Neuronal stem cell (in vitro differentiated cells): ENCODE results near the gene SEMA4B.

Experiments
- DNase-seq: peaks from one replicate; pipeline ENCODE4 v3.0.0-alpha.2; 2013; ENCODE audit warnings: low spot score
- H2AFZ ChIP-seq: one replicate; pipeline ENCODE4 v1.6.1; 2013; ENCODE audit warnings: mild to moderate bottlenecking, low read length, inconsistent platforms
- H2AK5ac ChIP-seq: 2 replicates; pipeline ENCODE4 v1.6.1; 2013; ENCODE audit warnings: low read depth, mild to moderate bottlenecking, inconsistent platforms, low read length, moderate library complexity, mixed read lengths
- H2BK120ac ChIP-seq: 2 replicates; pipeline ENCODE4 v1.6.1; 2013; ENCODE audit warnings: low read depth, mild to moderate bottlenecking, inconsistent platforms, low read length, moderate library complexity, mixed read lengths
- H2BK12ac ChIP-seq: one replicate; pipeline ENCODE4 v1.6.1; 2013; ENCODE audit warnings: low read length, inconsistent platforms
- H2BK15ac ChIP-seq: 2 replicates; pipeline ENCODE4 v1.6.1; 2013; ENCODE audit warnings: mild to moderate bottlenecking, low read length, inconsistent platforms, mixed read lengths
- H2BK5ac ChIP-seq: one replicate; pipeline ENCODE4 v1.6.1; 2013; ENCODE audit warnings: inconsistent platforms, mild to moderate bottlenecking, low read length, moderate library complexity
- H3K14ac ChIP-seq: one replicate; pipeline ENCODE4 v1.6.1; 2013; ENCODE audit warnings: low read length, inconsistent platforms
- H3K18ac ChIP-seq: 2 replicates; pipeline ENCODE4 v1.6.1; 2013; ENCODE audit warnings: low read length, inconsistent platforms
- H3K23ac ChIP-seq: 2 replicates; pipeline ENCODE4 v1.6.1; 2013; ENCODE audit warnings: low read depth, mild to moderate bottlenecking, mixed read lengths, low read length, inconsistent platforms; ENCODE audit not compliant: poor library complexity
- H3K27ac ChIP-seq: replicated peaks from 3 replicates; pipeline ENCODE4 v1.5.1; 2013; ENCODE audit warnings: low read length, inconsistent platforms
- H3K27me3 ChIP-seq, 3 experiments: 2 replicates each; pipeline ENCODE4 v1.6.1; 2013; ENCODE audit warnings: low read length in 3 of 3, mild to moderate bottlenecking in 2 of 3, inconsistent platforms in 1 of 3, low read depth in 1 of 3, mixed read lengths in 1 of 3, moderate library complexity in 1 of 3; ENCODE audit not compliant: control insufficient read depth in 3 of 3, insufficient read depth in 3 of 3
- H3K36me3 ChIP-seq, 2 donors: replicated peaks in 1 of 2; 2 replicates each; pipeline ENCODE4 v1.6.1; 2013; ENCODE audit warnings: low read length in 2 of 2; ENCODE audit not compliant: control insufficient read depth in 2 of 2, insufficient read depth in 2 of 2
- H3K4ac ChIP-seq: 2 replicates; pipeline ENCODE4 v1.6.1; 2013; ENCODE audit warnings: inconsistent platforms, mild to moderate bottlenecking, low read length, moderate library complexity
- H3K4me1 ChIP-seq, 2 donors: 1 replicate in 1 of 2; 2 replicates in 1 of 2; pipeline ENCODE4 v1.6.1; 2013; ENCODE audit warnings: low read length in 2 of 2, low read depth in 1 of 2; ENCODE audit not compliant: control insufficient read depth in 2 of 2, insufficient read depth in 1 of 2
- H3K4me2 ChIP-seq: one replicate; pipeline ENCODE4 v1.6.1; 2013; ENCODE audit warnings: mild to moderate bottlenecking, low read length, inconsistent platforms; ENCODE audit not compliant: insufficient read depth, poor library complexity, severe bottlenecking
- H3K4me3 ChIP-seq, 2 donors: 2 replicates each; pipeline ENCODE4 v1.5.1; 2013; ENCODE audit warnings: low read length in 2 of 2, mild to moderate bottlenecking in 2 of 2, inconsistent platforms in 1 of 2, moderate library complexity in 1 of 2
- H3K79me1 ChIP-seq: one replicate; pipeline ENCODE4 v1.6.1; 2013; ENCODE audit warnings: low read depth, mild to moderate bottlenecking, inconsistent platforms, low read length, moderate library complexity
- H3K9ac ChIP-seq: one replicate; pipeline ENCODE4 v1.6.1; 2013; ENCODE audit warnings: mild to moderate bottlenecking, low read depth, low read length, inconsistent platforms; ENCODE audit not compliant: poor library complexity
- H3K9me3 ChIP-seq, 2 donors: replicated peaks in 1 of 2; 2 replicates each; pipeline versions ENCODE3 to v1.6.1; 2013; ENCODE audit warnings: low read length in 2 of 2, mild to moderate bottlenecking in 2 of 2, inconsistent platforms in 1 of 2, low read depth in 1 of 2, mixed read lengths in 1 of 2, moderate library complexity in 1 of 2; ENCODE audit not compliant: control insufficient read depth in 2 of 2, insufficient read depth in 1 of 2
- H4K8ac ChIP-seq: one replicate; pipeline ENCODE4 v1.6.1; 2013; ENCODE audit warnings: low read depth, mild to moderate bottlenecking, inconsistent platforms, low read length, moderate library complexity
- H4K91ac ChIP-seq: one replicate; pipeline ENCODE4 v1.6.1; 2013; ENCODE audit warnings: low read length, low read depth, mild to moderate bottlenecking, inconsistent platforms; ENCODE audit not compliant: poor library complexity
- WGBS, 2 donors: extraction: QIAGEN DNeasy Blood & Tissue Kit; methylation state at CpG; one replicate each; pipeline ENCODE4 v1.1.7; 2013; ENCODE audit warnings: missing lambda C conversion rate in 2 of 2, mixed read lengths in 1 of 2; ENCODE audit not compliant: insufficient read length in 2 of 2, insufficient replicate concordance in 1 of 2; ENCODE audit errors: extremely low coverage in 2 of 2; 5-methylcytosine and 5-hydroxymethylcytosine counted together

The SEMA4B gene

DNA sequence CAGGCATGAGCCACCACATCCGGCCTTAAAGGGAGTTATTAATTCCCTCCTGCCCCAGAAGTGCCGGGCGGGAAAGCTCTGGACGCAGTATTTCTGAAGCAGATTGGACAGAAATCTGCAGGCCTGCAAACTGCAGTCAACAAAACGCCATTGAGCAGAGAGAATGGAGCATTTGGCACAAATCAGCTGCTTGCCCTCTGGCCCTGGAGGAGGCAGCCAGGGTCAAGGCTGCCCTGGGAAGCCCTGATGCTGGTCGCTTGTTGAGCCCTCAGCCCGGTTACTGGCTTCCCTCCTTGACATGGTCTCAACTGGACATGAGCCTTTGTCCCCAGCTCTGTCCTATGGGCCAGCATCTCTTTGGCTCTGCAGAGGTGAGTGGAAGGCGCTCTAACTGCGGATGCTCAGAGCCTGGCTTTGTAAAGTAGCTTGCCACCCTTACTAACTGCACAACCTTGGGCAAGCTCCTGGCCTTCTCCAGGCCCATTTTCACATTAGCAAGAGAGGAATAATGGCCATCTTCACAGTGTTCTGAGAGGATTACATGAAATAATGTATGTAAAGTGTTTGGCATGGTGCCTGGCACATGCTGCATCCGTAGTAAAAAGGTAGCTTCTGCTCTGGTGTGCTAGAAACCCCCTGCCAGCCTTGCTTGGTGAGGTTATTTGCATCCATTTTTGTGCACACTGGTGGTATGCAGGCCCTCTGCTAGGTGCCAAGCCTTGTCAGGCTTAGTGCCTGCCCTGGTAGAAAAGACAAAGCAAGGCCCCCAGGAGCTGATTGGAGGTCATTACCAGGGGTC, 4.1 kb downstream of the SEMA4B start:
- H3K14ac ChIP-seq = no peak overlapping the region
- WGBS, 2 donors = no CpG with 5 or more reads among the region's 10 CpGs

DNA sequence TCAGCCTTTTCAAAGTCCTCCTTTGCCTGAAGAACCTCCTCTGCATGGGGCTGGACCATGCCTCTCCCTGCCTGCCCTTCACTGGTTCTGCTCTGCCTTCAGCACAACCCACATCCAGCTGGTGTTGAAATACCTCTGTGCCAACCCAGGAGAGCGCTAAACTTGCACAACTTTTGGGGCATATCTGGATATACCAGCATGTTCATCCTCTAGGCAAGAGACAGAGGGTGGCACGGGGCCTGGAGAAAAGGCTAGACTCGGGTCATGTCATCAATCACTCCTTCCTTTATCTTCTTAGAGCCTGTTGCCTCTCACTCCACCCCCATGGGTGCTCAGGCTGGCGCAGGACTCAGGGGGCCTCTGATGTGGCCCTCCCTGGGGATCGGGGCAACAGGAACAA, 4.8 kb downstream of the SEMA4B start:
- Histone ChIP-seq H2AK5ac (no peak overlapping the region), H2BK12ac (no peak overlapping the region), H2BK5ac (no peak overlapping the region), H3K9me3 (no peaks in the 10 kb centered on the region), H3K4me2 (no peak overlapping the region), H3K9ac (no peak overlapping the region), H3K23ac (no peak overlapping the region), H4K8ac (no peak overlapping the region), H2AFZ (no peak overlapping the region), H3K36me3 (peaks cover 0 to 44% of the 10 kb centered on the region in 2 donors), H2BK15ac (no peak overlapping the region), H3K14ac (no peak overlapping the region), H4K91ac (no peak overlapping the region), H3K4me1 (peaks cover 6 to 7% of the 10 kb centered on the region in 2 donors), H3K4me3 (no peak overlapping the region), H3K18ac (no peak overlapping the region), H3K79me1 (peaks cover 10% of the 10 kb centered on the region), H3K4ac (no peak overlapping the region), H2BK120ac (no peak overlapping the region), H3K27me3 (no peaks in the 10 kb centered on the region), H3K27ac (no peak overlapping the region)
- DNase-seq = no peak
- WGBS, 2 donors = no CpG with 5 or more reads among the region's 5 CpGs

More for the DNA sequence above, 4.1 kb downstream of the SEMA4B start:
- no peak for DNase-seq
- Histone ChIP-seq H2BK12ac (no peak overlapping the region), H4K91ac (no peak overlapping the region), H2BK5ac (no peak overlapping the region), H3K18ac (no peak overlapping the region), H3K23ac (no peak overlapping the region), H3K9ac (no peak overlapping the region), H2AK5ac (no peak overlapping the region), H3K4me3 (no peak overlapping the region), H3K4me1 (peaks cover 11% of the 10 kb centered on the region in 2 donors), H3K36me3 (peaks cover 0 to 37% of the 10 kb centered on the region in 2 donors), H3K9me3 (no peaks in the 10 kb centered on the region), H2AFZ (no peak overlapping the region), H2BK15ac (no peak overlapping the region), H3K27ac (no peak overlapping the region), H3K79me1 (peaks cover 7% of the 10 kb centered on the region), H4K8ac (no peak overlapping the region), H3K4me2 (no peak overlapping the region), H2BK120ac (no peak overlapping the region), H3K27me3 (no peaks in the 10 kb centered on the region), H3K4ac (no peak overlapping the region)

DNA sequence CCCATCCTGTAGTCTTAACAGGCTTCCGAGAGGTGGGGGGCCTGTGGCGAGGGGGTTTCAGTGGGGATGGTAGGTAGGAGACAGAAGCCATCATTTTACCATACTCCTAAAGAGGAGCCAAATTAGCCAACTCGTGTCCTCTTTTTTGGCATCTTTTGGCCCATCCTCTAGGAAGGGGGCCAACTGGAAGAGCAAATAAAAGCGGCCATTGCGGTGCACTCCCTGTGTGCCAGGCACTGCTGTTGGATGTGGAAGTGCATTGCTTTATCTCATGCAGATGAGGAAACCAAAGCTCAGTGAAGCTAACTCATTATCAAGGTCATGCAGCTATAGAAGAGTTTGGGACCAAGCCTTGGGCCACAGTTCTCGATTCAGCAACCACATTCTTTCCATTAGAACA, 6.1 kb downstream of the SEMA4B start:
- Histone ChIP-seq H3K36me3 (peaks cover 0 to 44% of the 10 kb centered on the region in 2 donors), H3K9ac (no peak overlapping the region), H2AFZ (no peak overlapping the region), H2BK5ac (no peak overlapping the region), H3K27ac (no peak overlapping the region), H3K9me3 (no peaks in the 10 kb centered on the region), H3K4me1 (peaks cover 6 to 7% of the 10 kb centered on the region in 2 donors), H2BK15ac (no peak overlapping the region), H3K4me2 (no peak overlapping the region), H3K27me3 (no peaks in the 10 kb centered on the region), H2AK5ac (no peak overlapping the region), H3K18ac (no peak overlapping the region), H3K4ac (no peak overlapping the region), H4K91ac (no peak overlapping the region), H3K79me1 (peaks cover 15% of the 10 kb centered on the region), H2BK12ac (no peak overlapping the region), H3K4me3 (no peak overlapping the region), H3K23ac (no peak overlapping the region), H4K8ac (no peak overlapping the region), H2BK120ac (no peak overlapping the region), H3K14ac (no peak overlapping the region)
- WGBS, 2 donors = no CpG with 5 or more reads among the region's 6 CpGs
- DNase-seq = no peak

DNA sequence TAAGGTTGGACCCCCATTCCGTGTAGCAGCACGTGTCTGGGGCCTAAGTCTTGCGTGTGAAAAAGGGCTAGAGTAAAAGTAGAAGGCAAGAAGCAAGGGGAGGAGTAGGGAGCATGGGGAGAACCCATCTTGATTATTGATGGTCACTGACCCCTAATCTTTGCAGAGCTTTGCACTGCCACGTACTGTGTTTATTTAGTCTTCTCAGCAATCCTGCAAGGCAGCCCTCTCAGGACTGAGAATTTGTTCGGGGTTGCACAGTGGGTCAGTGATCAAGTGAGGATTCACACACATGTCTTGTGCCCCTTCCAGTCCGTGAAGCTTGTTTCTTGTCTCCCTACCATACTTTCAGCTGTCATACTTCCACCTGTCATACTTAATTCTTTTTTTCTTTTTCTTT, 7.2 kb downstream of the SEMA4B start:
- Histone ChIP-seq H2BK12ac (no peak overlapping the region), H2BK5ac (no peak overlapping the region), H3K4me1 (peaks cover 0 to 1% of the 10 kb centered on the region in 2 donors), H3K14ac (no peak overlapping the region), H3K36me3 (peaks cover 0 to 44% of the 10 kb centered on the region in 2 donors), H3K27me3 (no peaks in the 10 kb centered on the region), H3K18ac (no peak overlapping the region), H3K4me3 (no peak overlapping the region), H3K23ac (no peak overlapping the region), H3K9me3 (no peaks in the 10 kb centered on the region), H3K4ac (no peak overlapping the region), H4K91ac (no peak overlapping the region), H3K9ac (no peak overlapping the region), H3K79me1 (peaks cover 10% of the 10 kb centered on the region), H4K8ac (no peak overlapping the region), H3K27ac (no peak overlapping the region), H2BK15ac (no peak overlapping the region), H2AK5ac (no peak overlapping the region), H2AFZ (no peak overlapping the region), H2BK120ac (no peak overlapping the region), H3K4me2 (no peak overlapping the region)
- WGBS, 2 donors = no CpG with 5 or more reads among the region's 6 CpGs
- DNase-seq = no peak
